H1 (cell line): Measurements from ENCODE around the gene MAML3. TPM values are rescaled to one million over a fixed set of nuclear protein-coding genes. Genes with fewer than 3 reads are reported as not detected.

Source experiments
- CTCF ChIA-PET: fragments of 300-600 bp; sonication (Branson Sonifier 250); formaldehyde crosslinking; loops from one replicate; lab custom pipeline; 2021; ENCODE audit not compliant: partially characterized antibody; lab: Charles Lee
- POLR2A ChIA-PET: fragments of 300-600 bp; sonication (Branson Sonifier 250); formaldehyde crosslinking; loops from one replicate; lab custom pipeline; 2021; ENCODE audit warnings: inconsistent platforms; ENCODE audit not compliant: partially characterized antibody; lab: Charles Lee
- DNase-seq, 2 experiments: peaks; one replicate each; pipeline versions ENCODE4 v3.0.0 to v3.0.0-alpha.2; 2010 to 2022; ENCODE audit warnings: low spot score in 2 of 2, low read depth in 1 of 2, mixed read lengths in 1 of 2
- FAIRE-seq: peaks from 2 replicates; lab custom pipeline; 2011; peaks lifted over from hg19 to GRCh38; lab: Jason Lieb, UNC
- H2AFZ ChIP-seq: 2 replicates; pipeline ENCODE4 v1.8.1; 2012; ENCODE audit warnings: low read length, inconsistent platforms
- H2AK5ac ChIP-seq: 2 replicates; pipeline ENCODE4 v1.6.1; 2013; ENCODE audit warnings: low read depth, low read length
- H2BK120ac ChIP-seq: replicated peaks from 2 replicates; pipeline ENCODE3; 2013; ENCODE audit warnings: low read depth, low read length, inconsistent platforms
- H2BK12ac ChIP-seq: 2 replicates; pipeline ENCODE4 v1.6.1; 2013; ENCODE audit warnings: low read depth, low read length
- H2BK15ac ChIP-seq: 2 replicates; pipeline ENCODE4 v1.6.1; 2013; ENCODE audit warnings: low read length
- H2BK20ac ChIP-seq: 2 replicates; pipeline ENCODE4 v1.6.1; 2013; ENCODE audit warnings: low read length
- H2BK5ac ChIP-seq: 2 replicates; pipeline ENCODE4 v1.6.1; 2013; ENCODE audit warnings: low read depth, low read length
- H3K14ac ChIP-seq: 2 replicates; pipeline ENCODE4 v1.6.1; 2013; ENCODE audit warnings: inconsistent platforms; ENCODE audit not compliant: insufficient read length
- H3K18ac ChIP-seq: 2 replicates; pipeline ENCODE4 v1.6.1; 2013; ENCODE audit warnings: low read length; ENCODE audit errors: extremely low read depth
- H3K23ac ChIP-seq: 2 replicates; pipeline ENCODE4 v1.6.1; 2013; ENCODE audit warnings: inconsistent platforms; ENCODE audit not compliant: insufficient read length
- H3K23me2 ChIP-seq: 2 replicates; pipeline ENCODE4 v1.6.1; 2013; ENCODE audit warnings: low read depth, low read length
- H3K27ac ChIP-seq: 2 replicates; pipeline ENCODE4 v1.6.1; 2011; ENCODE audit warnings: low read depth, low read length, inconsistent platforms
- H3K27me3 ChIP-seq, 4 experiments: replicated peaks in 1 of 4; 1 replicate in 1 of 4; 2 replicates in 3 of 4; pipeline versions ENCODE4 v1.6.1 to v1.8.1; 2011 to 2013; ENCODE audit warnings: low read length in 3 of 4, mild to moderate bottlenecking in 3 of 4, inconsistent platforms in 2 of 4, mixed read lengths in 2 of 4, moderate library complexity in 1 of 4; ENCODE audit not compliant: control insufficient read depth in 3 of 4, insufficient read depth in 3 of 4; ENCODE audit errors: extremely low read depth in 1 of 4
- H3K36me3 ChIP-seq, 4 experiments: 2 replicates each; pipeline versions ENCODE4 v1.6.1 to v1.8.1; 2011 to 2013; ENCODE audit warnings: mild to moderate bottlenecking in 4 of 4, low read length in 3 of 4, moderate library complexity in 2 of 4, control low read depth in 1 of 4, inconsistent platforms in 1 of 4; ENCODE audit not compliant: insufficient read depth in 4 of 4, control insufficient read depth in 2 of 4
- H3K4ac ChIP-seq: replicated peaks from 2 replicates; pipeline ENCODE3; 2013; ENCODE audit warnings: low read length, low read depth, mixed read lengths, inconsistent platforms; ENCODE audit not compliant: insufficient read length
- H3K4me1 ChIP-seq, 4 experiments: replicated peaks in 1 of 4; 1 replicate in 1 of 4; 2 replicates in 3 of 4; pipeline versions ENCODE4 v1.6.1 to v1.8.1; 2011 to 2013; ENCODE audit warnings: low read length in 3 of 4, inconsistent platforms in 2 of 4, mixed read lengths in 1 of 4; ENCODE audit not compliant: insufficient read depth in 4 of 4, control insufficient read depth in 3 of 4
- H3K4me2 ChIP-seq, 2 experiments: 2 replicates each; pipeline versions ENCODE4 v1.6.1 to v1.8.1; 2011 to 2013; ENCODE audit warnings: low read depth in 2 of 2, low read length in 2 of 2, control low read depth in 1 of 2, inconsistent platforms in 1 of 2, mild to moderate bottlenecking in 1 of 2; ENCODE audit not compliant: insufficient read depth in 1 of 2
- H3K4me3 ChIP-seq, 4 experiments: fragments of 200-600, 300-600 bp in 1 of 4; sonication (generic), shearing (Covaris generic), sonication (Bioruptor Twin) in 1 of 4; 2 replicates each; pipeline versions ENCODE4 v1.5.1 to v1.8.1; 2011 to 2016; ENCODE audit warnings: low read length in 4 of 4, low read depth in 3 of 4, control low read depth in 2 of 4, inconsistent platforms in 2 of 4, mild to moderate bottlenecking in 2 of 4, mixed read lengths in 1 of 4, moderate library complexity in 1 of 4; ENCODE audit not compliant: insufficient read depth in 2 of 4; ENCODE audit errors: extremely low read depth in 1 of 4
- H3K56ac ChIP-seq: replicated peaks from 2 replicates; pipeline ENCODE3; 2013; ENCODE audit warnings: low read depth, mild to moderate bottlenecking, mixed read lengths, low read length, inconsistent platforms; ENCODE audit not compliant: insufficient read length
- H3K79me1 ChIP-seq: 2 replicates; pipeline ENCODE4 v1.6.1; 2013; ENCODE audit warnings: low read depth, low read length, control low read depth
- H3K79me2 ChIP-seq, 2 experiments: 2 replicates each; pipeline versions ENCODE4 v1.6.1 to v1.8.1; 2012 to 2013; ENCODE audit warnings: low read length in 2 of 2, mild to moderate bottlenecking in 2 of 2, inconsistent platforms in 1 of 2; ENCODE audit not compliant: insufficient read depth in 2 of 2, control insufficient read depth in 1 of 2
- H3K9ac ChIP-seq, 4 experiments: replicated peaks in 1 of 4; 1 replicate in 1 of 4; 2 replicates in 3 of 4; pipeline versions ENCODE4 v1.6.1 to v1.8.1; 2011 to 2013; ENCODE audit warnings: low read depth in 3 of 4, low read length in 3 of 4, control low read depth in 2 of 4, mild to moderate bottlenecking in 2 of 4, moderate library complexity in 2 of 4, inconsistent platforms in 1 of 4; ENCODE audit errors: extremely low read depth in 1 of 4
- H3K9me3 ChIP-seq, 2 experiments: 2 replicates each; pipeline versions ENCODE4 v1.6.1 to v1.8.1; 2012 to 2013; ENCODE audit warnings: mild to moderate bottlenecking in 2 of 2, moderate library complexity in 2 of 2, control low read depth in 1 of 2, inconsistent platforms in 1 of 2, low read depth in 1 of 2, low read length in 1 of 2, mixed read lengths in 1 of 2; ENCODE audit not compliant: insufficient read depth in 2 of 2
- H4K20me1 ChIP-seq, 2 experiments: replicated peaks in 1 of 2; 2 replicates each; pipeline versions ENCODE3 to v1.8.1; 2011 to 2013; ENCODE audit warnings: inconsistent platforms in 2 of 2, low read length in 2 of 2, mild to moderate bottlenecking in 1 of 2; ENCODE audit not compliant: insufficient read depth in 2 of 2, control insufficient read depth in 1 of 2
- H4K5ac ChIP-seq: 2 replicates; pipeline ENCODE4 v1.6.1; 2013; ENCODE audit warnings: low read length, low read depth, mixed read lengths, inconsistent platforms; ENCODE audit not compliant: insufficient read length
- H4K8ac ChIP-seq: 2 replicates; pipeline ENCODE4 v1.8.0; 2013; ENCODE audit warnings: mild to moderate bottlenecking, moderate library complexity, low read length, inconsistent platforms; ENCODE audit not compliant: insufficient read depth; ENCODE audit errors: extremely low read depth
- H4K91ac ChIP-seq: replicated peaks from 2 replicates; pipeline ENCODE3; 2013; ENCODE audit warnings: low read length, mixed read lengths, inconsistent platforms; ENCODE audit not compliant: insufficient read length
- ASH2L ChIP-seq: fragments of 200-600, 300-600 bp; sonication (generic); IDR thresholded peaks from one replicate; pipeline ENCODE4 v1.7.1; 2017; ENCODE audit warnings: low read length
- CBX5 ChIP-seq: fragments of 300-800, 300-1000 bp; sonication (generic); IDR thresholded peaks from 2 replicates; pipeline ENCODE4 v1.7.1; 2016; ENCODE audit warnings: antibody characterized with exemption, low read length, low read depth
- GTF2F1 ChIP-seq: IDR thresholded peaks from 2 replicates; pipeline ENCODE4 v1.6.1; 2012; ENCODE audit warnings: low read depth, low read length, improper control_type of control experiment, borderline replicate concordance
- POLR2A ChIP-seq, 2 experiments: IDR thresholded peaks; 1 replicate in 1 of 2; 2 replicates in 1 of 2; pipeline ENCODE4 v1.6.1; 2011; ENCODE audit warnings: low read depth in 2 of 2, low read length in 2 of 2, mild to moderate bottlenecking in 2 of 2; ENCODE audit errors: control extremely low read depth in 1 of 2
- RBBP5 ChIP-seq: IDR thresholded peaks from 2 replicates; pipeline ENCODE4 v1.7.1; 2012; ENCODE audit warnings: low read depth, mild to moderate bottlenecking, inconsistent platforms, low read length, moderate library complexity, borderline replicate concordance
- WGBS, 2 experiments: shearing (Covaris generic) in 1 of 2; methylation state at CpG; one replicate each; pipeline versions ENCODE4 v1.1.6 to v1.1.7; 2013 to 2015; ENCODE audit warnings: low lambda C conversion rate in 2 of 2, mixed read lengths in 2 of 2, inconsistent platforms in 1 of 2, low coverage in 1 of 2, missing lambda C conversion rate in 1 of 2; ENCODE audit not compliant: insufficient replicate concordance in 2 of 2, insufficient coverage in 1 of 2, insufficient read length in 1 of 2; ENCODE audit errors: extremely low coverage in 1 of 2, missing lambda C conversion rate in 1 of 2; 5-methylcytosine and 5-hydroxymethylcytosine counted together
- polyA plus RNA-seq, 7 experiments: library from polyadenylated mRNA; depleted of rRNA in 3 of 7; stranded (reverse) in 5 of 7; unstranded in 2 of 7; fragments of >200 nt in 5 of 7; fragments of 200-250 nt in 2 of 7; gene quantifications; 1 replicate in 5 of 7; 2 replicates in 1 of 7; 4 replicates in 1 of 7; pipeline versions ENCODE4 v1.2.1 to v1.2.3, GENCODE V29; 2011 to 2013; ENCODE audit warnings: missing spikeins in 2 of 7, mixed read lengths in 2 of 7
- total RNA-seq: library from RNA; stranded (reverse); fragmentation: NEBNext Ultra II Directional; extraction: Animal tissue kit (Norgen Biotek cat#: 25700); gene quantifications from 2 replicates; pipeline ENCODE4 v1.2.1, GENCODE V29; 2021
- TF ChIP-seq, protein P1 (sequence below): IDR thresholded peaks from 2 replicates; pipeline ENCODE4 v1.6.1; 2012; ENCODE audit warnings: inconsistent platforms
- TF ChIP-seq, protein P2 (sequence below): IDR thresholded peaks from 2 replicates; pipeline ENCODE4 v1.6.1; 2012; ENCODE audit warnings: inconsistent platforms

Gene MAML3
- total and polyA plus RNA-seq, 2 of the 8 experiments (the other 6 are each of a cell fraction or from before 2014, with no cell fraction given) = 2.1 to 5.7 TPM

DNA sequence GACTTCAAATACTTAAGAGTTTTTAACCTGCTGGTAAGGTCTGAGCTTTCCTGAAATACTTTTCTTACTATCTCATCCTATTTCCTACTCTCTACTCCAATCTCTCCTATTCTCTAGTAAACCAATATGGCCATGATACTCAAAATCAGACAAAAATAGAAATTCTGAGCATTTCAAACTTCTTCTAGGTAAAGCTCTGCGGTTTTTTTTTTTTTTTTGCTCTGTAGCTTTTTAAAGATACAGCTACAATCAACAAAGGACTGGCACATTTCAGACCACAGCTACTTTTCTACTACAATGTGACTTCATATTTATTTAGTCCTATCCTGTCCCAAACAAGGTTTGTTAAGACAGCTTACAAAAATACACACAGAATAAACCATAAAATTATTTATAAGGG lies 31.1 kb downstream of the MAML3 start:
- H4K20me1 ChIP-seq = no peaks in the 10 kb centered on the region
- no peak overlapping the region for H3K27ac ChIP-seq
- H3K36me3 ChIP-seq = no peaks in the 10 kb centered on the region
- no peak overlapping the region for H2AFZ ChIP-seq
- no peak overlapping the region for H3K56ac ChIP-seq
- H3K27me3 ChIP-seq = no peaks in the 10 kb centered on the region
- ChIA-PET POLR2A (no interaction called here), CTCF (interaction anchor here (1.2 kb wide), 1 partner anchor 12 kb away, joined by 3 read pairs; no protein-coding TSS in a partner anchor)
- FAIRE-seq (no peak), DNase-seq (no peak)
- H2AK5ac ChIP-seq = no peak overlapping the region
- no peak overlapping the region for H2BK12ac ChIP-seq
- H3K9me3 ChIP-seq = no peaks in the 10 kb centered on the region
- H2BK120ac ChIP-seq = no peak overlapping the region
- no peaks in the 10 kb centered on the region; the same call in 1 of the 2 replicates for H3K79me1 ChIP-seq
- no peak overlapping the region for H3K4me2 ChIP-seq
- H3K79me2 ChIP-seq = 0 out of 4 replicates have a peak, but pooled peaks cover 0 to 3% of the 10 kb centered on the region in 2 experiments
- no peak overlapping the region for H3K23ac ChIP-seq
- no peak overlapping the region for H4K8ac ChIP-seq
- peaks cover 0 to 3% (median 0%) of the 10 kb centered on the region in 4 experiments; a peak in 2 of 7 replicates for H3K4me1 ChIP-seq
- no peak overlapping the region for H4K5ac ChIP-seq
- no peak overlapping the region for H2BK5ac ChIP-seq
- H3K4ac ChIP-seq = no peak overlapping the region
- H4K91ac ChIP-seq = no peak overlapping the region
- H3K4me3 ChIP-seq = no peak overlapping the region
- no peak overlapping the region for H3K14ac ChIP-seq
- H2BK15ac ChIP-seq = no peak overlapping the region
- TF ChIP-seq, protein P1, sequence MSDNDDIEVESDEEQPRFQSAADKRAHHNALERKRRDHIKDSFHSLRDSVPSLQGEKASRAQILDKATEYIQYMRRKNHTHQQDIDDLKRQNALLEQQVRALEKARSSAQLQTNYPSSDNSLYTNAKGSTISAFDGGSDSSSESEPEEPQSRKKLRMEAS = no peak
- TF ChIP-seq GTF2F1 (no peak), POLR2A (IDR thresholded peaks at IDR 0.05; ENCODE audit: control extremely low read depth in 1 of 2, low read depth in 2 of 2, low read length in 2 of 2) (no peak), RBBP5 (no peak), CBX5 (no peak), ASH2L (no peak)
- TF ChIP-seq, protein P2, sequence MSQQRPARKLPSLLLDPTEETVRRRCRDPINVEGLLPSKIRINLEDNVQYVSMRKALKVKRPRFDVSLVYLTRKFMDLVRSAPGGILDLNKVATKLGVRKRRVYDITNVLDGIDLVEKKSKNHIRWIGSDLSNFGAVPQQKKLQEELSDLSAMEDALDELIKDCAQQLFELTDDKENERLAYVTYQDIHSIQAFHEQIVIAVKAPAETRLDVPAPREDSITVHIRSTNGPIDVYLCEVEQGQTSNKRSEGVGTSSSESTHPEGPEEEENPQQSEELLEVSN = no peak
- H2BK20ac ChIP-seq = no peak overlapping the region
- WGBS, 2 experiments = 73% methylated on average over 1 of the region's 1 CpG; no CpG with 5 or more reads in 1 of the 2 experiments
- no peak overlapping the region for H3K18ac ChIP-seq
- H3K9ac ChIP-seq = no peak overlapping the region
- no peaks in the 10 kb centered on the region for H3K23me2 ChIP-seq
